Body of pancreas (tissue), 4 donors: ENCODE measurements around the gene PAX8.

Experiments
- POLR2A ChIP-seq, 3 donors: fragments of 450-650 bp; IDR thresholded peaks; one replicate each; pipeline ENCODE4 v1.6.1; 2016; ENCODE audit warnings: antibody characterized with exemption in 3 of 3, mild to moderate bottlenecking in 2 of 3
- TF ChIP-seq, protein P1 (sequence below), 7 experiments: fragments of 450-650 bp in 4 of 7; fragments of 200-600 bp in 3 of 7; sonication (generic) in 3 of 7; IDR thresholded peaks; one replicate each; pipeline ENCODE4 v1.5.1; 2016 to 2019; ENCODE audit warnings: antibody characterized with exemption in 7 of 7

DNA sequence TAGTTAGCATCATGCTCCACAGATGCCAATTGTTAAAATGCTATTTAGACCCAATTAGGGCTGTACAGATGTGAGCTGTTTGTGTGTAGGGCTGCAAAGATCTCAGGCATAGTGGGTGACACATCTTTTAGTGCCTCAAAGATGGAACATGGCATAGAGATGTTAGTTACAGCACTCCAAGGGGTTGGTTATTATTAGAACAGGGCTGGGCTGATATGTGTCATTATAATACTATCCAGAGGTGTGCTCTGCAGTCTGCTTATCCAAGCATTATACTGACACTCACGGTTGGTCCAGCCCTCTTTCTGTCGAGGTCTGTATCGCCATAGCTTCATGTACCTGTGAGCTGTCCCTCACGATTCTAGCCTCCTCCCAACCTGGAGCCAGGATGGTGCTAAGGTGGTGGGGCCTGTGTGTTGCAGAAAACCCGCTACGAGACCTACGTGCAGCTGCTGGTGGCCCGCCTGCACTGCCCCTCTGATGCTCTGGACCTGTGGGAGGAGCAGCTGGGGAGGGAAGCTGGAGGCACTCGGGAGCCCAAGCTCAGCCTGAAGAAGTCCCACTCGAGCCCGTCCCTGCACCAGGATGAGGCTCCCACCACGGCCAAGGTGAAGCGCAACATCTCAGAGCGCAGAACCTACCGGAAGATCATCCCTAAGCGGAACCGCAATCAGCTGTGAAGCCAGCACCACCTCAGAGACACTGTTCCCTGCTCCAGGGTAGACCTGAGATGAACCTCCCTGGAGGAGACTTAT lies 77.8 kb downstream of the PAX8 start:
- TF ChIP-seq, protein P1, sequence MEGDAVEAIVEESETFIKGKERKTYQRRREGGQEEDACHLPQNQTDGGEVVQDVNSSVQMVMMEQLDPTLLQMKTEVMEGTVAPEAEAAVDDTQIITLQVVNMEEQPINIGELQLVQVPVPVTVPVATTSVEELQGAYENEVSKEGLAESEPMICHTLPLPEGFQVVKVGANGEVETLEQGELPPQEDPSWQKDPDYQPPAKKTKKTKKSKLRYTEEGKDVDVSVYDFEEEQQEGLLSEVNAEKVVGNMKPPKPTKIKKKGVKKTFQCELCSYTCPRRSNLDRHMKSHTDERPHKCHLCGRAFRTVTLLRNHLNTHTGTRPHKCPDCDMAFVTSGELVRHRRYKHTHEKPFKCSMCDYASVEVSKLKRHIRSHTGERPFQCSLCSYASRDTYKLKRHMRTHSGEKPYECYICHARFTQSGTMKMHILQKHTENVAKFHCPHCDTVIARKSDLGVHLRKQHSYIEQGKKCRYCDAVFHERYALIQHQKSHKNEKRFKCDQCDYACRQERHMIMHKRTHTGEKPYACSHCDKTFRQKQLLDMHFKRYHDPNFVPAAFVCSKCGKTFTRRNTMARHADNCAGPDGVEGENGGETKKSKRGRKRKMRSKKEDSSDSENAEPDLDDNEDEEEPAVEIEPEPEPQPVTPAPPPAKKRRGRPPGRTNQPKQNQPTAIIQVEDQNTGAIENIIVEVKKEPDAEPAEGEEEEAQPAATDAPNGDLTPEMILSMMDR (IDR thresholded peaks at IDR 0.05): no peak
- no peak for TF ChIP-seq POLR2A (IDR thresholded peaks at IDR 0.05)
